Natural killer cell treated with Interleukin-12 subunit alpha and Interleukin-12 subunit beta and Interleukin-15 and Interleukin-18, amount 100 ng/mL, for 72 hours (primary cell): ENCODE results near the gene PLOD1. TPM values are rescaled to one million over a fixed set of nuclear protein-coding genes. Genes with fewer than 3 reads are reported as not detected.

Experiments used
- ATAC-seq, 2 donors: fragments of 150-1000 bp; cut with Tn5 transposase in 1 of 2; sonication (Bioruptor Pico), chemical (Tn5 transposase) in 1 of 2; 2 replicates each; pipeline ENCODE4 v1.10.0; 2021
- DNase-seq: peaks from one replicate; pipeline ENCODE4 v3.0.0; 2022; ENCODE audit warnings: low spot score
- H3K27ac Mint-ChIP-seq, 2 donors: 1 replicate in 1 of 2; 2 replicates in 1 of 2; pipeline ENCODE4 v1.8.0; 2022; ENCODE audit warnings: mixed read lengths in 2 of 2, mild to moderate bottlenecking in 1 of 2, moderate library complexity in 1 of 2
- H3K27me3 Mint-ChIP-seq, 2 donors: 1 replicate in 1 of 2; 2 replicates in 1 of 2; pipeline ENCODE4 v1.8.0; 2022; ENCODE audit warnings: mixed read lengths in 2 of 2
- H3K36me3 Mint-ChIP-seq: one replicate; pipeline ENCODE4 v1.8.0; 2022; ENCODE audit warnings: mixed read lengths
- H3K4me1 Mint-ChIP-seq, 2 donors: 1 replicate in 1 of 2; 2 replicates in 1 of 2; pipeline ENCODE4 v1.8.0; 2022; ENCODE audit warnings: low read depth in 2 of 2, mixed read lengths in 2 of 2, mild to moderate bottlenecking in 1 of 2
- H3K4me3 Mint-ChIP-seq: one replicate; pipeline ENCODE4 v1.8.0; 2022; ENCODE audit warnings: mixed read lengths
- H3K9me3 Mint-ChIP-seq: 2 replicates; pipeline ENCODE4 v1.8.0; 2022; ENCODE audit warnings: mixed read lengths
- total RNA-seq, 2 donors: library from RNA; stranded (reverse); gene quantifications; one replicate each; pipeline ENCODE4 v1.2.3, GENCODE V29; 2022

PLOD1 gene
- total RNA-seq, 2 donors from 2014 or later: 50.7 to 72.4 TPM

DNA sequence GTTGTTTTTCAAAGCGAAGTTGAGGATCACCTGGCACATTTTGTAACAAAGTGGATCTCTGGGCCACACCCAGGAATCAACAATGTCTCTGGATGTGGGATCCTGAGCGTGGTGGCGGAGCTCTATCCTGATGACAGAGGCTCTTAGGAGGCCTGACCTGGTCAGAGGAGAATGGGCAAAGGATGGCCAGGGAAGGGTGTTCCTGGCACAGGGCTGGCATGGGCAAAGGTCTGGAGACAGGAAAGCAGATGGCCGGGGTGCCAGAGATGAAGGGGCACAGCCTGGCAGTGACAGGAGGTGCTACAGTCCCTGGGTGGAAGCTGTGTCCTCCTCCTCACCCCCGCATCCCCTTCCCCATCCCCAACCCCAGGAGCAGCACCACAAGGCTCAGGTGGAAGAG is 25.8 kb downstream of the PLOD1 start:
- no peak overlapping the region for H3K27ac Mint-ChIP-seq
- H3K27me3 Mint-ChIP-seq: no peaks in the 10 kb centered on the region
- no peak for DNase-seq
- ATAC-seq: no peak
- no peak overlapping the region for H3K4me3 Mint-ChIP-seq
- no peaks in the 10 kb centered on the region for H3K9me3 Mint-ChIP-seq
- peaks cover 5 to 7% of the 10 kb centered on the region in 2 donors for H3K4me1 Mint-ChIP-seq
- H3K36me3 Mint-ChIP-seq: no peaks in the 10 kb centered on the region

DNA sequence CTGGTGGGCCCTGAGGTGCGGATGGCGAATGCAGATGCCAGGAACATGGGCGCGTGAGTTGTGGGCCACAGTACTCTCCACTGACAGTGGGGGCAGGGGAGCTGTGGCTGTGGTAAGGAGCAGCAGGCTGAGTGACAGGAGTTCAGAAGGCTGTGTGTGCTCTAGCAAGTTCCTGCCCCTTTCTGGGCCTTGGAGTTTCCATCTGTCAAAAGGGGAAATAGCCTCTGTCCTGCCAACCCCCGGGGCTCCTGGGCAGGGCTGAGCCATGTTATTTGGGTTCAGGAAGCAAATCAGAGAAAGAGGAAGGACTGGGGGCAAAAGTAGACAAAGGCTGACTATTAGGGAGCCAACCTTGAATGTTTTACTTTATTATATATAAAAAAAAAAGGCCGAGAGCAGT is 26.2 kb downstream of the PLOD1 start:
- H3K4me1 Mint-ChIP-seq: peaks cover 5 to 7% of the 10 kb centered on the region in 2 donors
- ATAC-seq (no peak), DNase-seq (no peak)
- H3K9me3 Mint-ChIP-seq: no peaks in the 10 kb centered on the region
- no peak overlapping the region for H3K4me3 Mint-ChIP-seq
- no peaks in the 10 kb centered on the region for H3K27me3 Mint-ChIP-seq
- H3K27ac Mint-ChIP-seq: no peak overlapping the region
- no peaks in the 10 kb centered on the region for H3K36me3 Mint-ChIP-seq

DNA sequence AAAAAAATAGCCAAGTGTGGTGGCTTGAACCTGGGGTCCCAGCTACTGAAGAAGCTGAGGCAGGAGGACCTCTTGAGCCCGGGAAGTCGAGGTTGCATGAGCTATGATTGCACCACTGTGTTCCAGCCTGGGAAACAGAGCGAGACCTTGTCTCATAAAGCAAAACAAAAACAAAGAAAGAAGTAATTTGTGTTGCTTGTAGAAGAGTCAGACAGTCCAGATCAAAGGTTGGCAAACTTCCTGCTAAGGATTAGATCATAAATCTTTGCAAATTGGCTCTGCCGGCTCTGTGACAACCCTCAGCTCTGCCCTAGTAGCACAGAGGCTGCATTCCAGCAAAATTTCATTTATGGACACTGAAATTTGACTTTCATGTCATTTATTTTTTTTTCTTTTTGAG is 26.7 kb downstream of the PLOD1 start:
- Mint-ChIP-seq H3K27ac (no peak overlapping the region), H3K9me3 (no peaks in the 10 kb centered on the region), H3K4me3 (no peak overlapping the region), H3K4me1 (peaks cover 5 to 7% of the 10 kb centered on the region in 2 donors), H3K36me3 (no peaks in the 10 kb centered on the region), H3K27me3 (no peaks in the 10 kb centered on the region)
- DNase-seq (no peak), ATAC-seq (no peak)

DNA sequence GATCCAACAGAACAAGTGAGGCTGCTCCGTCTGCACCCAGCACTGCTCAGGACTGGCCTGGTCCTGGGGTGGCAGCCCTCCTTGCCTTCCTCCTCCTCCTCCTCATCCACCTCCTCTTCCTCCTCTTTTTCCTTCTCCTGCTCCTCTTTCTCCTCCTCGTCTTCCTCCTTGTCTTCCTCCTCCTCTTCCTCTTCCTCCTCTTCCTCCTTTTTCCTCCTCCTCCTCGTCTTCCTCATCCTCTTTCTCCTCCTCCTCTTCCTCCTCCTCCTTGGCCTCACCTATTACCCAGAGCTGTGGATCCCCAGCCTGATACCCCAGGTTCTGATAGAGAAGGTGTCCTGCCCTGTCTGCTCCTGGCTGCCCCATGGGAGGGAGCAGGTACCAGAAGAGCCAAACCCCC is 29.1 kb downstream of the PLOD1 start:
- ATAC-seq (no peak), DNase-seq (no peak)
- peaks cover 5 to 7% of the 10 kb centered on the region in 2 donors for H3K4me1 Mint-ChIP-seq
- no peak overlapping the region for H3K4me3 Mint-ChIP-seq
- H3K27me3 Mint-ChIP-seq: no peaks in the 10 kb centered on the region
- no peak overlapping the region for H3K27ac Mint-ChIP-seq
- H3K36me3 Mint-ChIP-seq: no peaks in the 10 kb centered on the region
- no peaks in the 10 kb centered on the region for H3K9me3 Mint-ChIP-seq

DNA sequence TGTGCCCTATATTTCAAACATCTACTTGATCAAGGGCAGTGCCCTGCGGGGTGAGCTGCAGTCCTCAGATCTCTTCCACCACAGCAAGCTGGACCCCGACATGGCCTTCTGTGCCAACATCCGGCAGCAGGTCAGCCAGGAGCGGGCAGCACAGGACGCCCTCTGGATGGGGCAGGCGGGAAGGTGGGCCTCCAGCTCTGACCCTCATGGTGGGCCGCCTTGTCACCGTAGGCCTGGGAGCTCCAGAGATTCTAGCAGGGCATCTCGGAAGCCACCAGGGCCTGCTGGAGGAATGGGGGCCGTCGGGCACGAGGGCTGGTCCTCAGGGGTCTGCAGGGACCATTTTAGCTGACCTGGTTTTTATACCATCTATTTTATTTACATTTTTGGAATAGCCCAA is 30.1 kb downstream of the PLOD1 start:
- Mint-ChIP-seq H3K9me3 (no peaks in the 10 kb centered on the region), H3K27ac (no peak overlapping the region), H3K4me3 (no peak overlapping the region), H3K36me3 (no peaks in the 10 kb centered on the region), H3K27me3 (no peaks in the 10 kb centered on the region), H3K4me1 (peaks cover 5 to 7% of the 10 kb centered on the region in 2 donors)
- no peak for DNase-seq
- ATAC-seq: no peak

DNA sequence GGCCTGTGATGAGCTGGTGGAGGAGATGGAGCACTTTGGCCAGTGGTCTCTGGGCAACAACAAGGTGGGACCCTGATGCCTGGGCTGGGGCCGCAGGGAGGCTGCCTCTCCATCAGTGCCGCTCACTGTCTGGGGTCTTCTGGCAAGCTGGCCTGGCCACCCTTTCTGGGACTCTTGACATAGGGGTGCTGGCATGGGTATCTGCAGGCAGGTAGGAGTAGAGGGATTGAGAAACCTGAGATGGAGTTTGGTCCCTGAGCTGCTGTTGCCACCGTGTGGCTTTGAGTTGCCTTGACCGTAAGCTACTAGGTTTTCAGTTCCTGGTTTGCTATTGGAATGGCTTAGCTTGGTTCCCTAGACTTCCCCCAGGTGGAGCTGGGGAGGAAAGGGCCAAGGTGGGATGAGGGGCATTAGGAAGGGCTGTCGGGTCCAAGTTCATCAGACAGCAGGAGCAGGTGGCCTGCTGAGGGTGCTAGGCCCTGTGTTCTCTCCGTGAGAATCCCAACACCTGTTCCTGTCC is 32.6 kb downstream of the PLOD1 start:
- ATAC-seq: peak in 1 of 2 donors; percentile 8
- H3K36me3 Mint-ChIP-seq: no peaks in the 10 kb centered on the region
- no peak for DNase-seq
- H3K4me3 Mint-ChIP-seq: no peak overlapping the region
- H3K27ac Mint-ChIP-seq: peak overlapping the region in 1 of 2 donors; percentile 45
- H3K27me3 Mint-ChIP-seq: no peaks in the 10 kb centered on the region
- no peaks in the 10 kb centered on the region for H3K9me3 Mint-ChIP-seq
- H3K4me1 Mint-ChIP-seq: peaks cover 4 to 7% of the 10 kb centered on the region in 2 donors

DNA sequence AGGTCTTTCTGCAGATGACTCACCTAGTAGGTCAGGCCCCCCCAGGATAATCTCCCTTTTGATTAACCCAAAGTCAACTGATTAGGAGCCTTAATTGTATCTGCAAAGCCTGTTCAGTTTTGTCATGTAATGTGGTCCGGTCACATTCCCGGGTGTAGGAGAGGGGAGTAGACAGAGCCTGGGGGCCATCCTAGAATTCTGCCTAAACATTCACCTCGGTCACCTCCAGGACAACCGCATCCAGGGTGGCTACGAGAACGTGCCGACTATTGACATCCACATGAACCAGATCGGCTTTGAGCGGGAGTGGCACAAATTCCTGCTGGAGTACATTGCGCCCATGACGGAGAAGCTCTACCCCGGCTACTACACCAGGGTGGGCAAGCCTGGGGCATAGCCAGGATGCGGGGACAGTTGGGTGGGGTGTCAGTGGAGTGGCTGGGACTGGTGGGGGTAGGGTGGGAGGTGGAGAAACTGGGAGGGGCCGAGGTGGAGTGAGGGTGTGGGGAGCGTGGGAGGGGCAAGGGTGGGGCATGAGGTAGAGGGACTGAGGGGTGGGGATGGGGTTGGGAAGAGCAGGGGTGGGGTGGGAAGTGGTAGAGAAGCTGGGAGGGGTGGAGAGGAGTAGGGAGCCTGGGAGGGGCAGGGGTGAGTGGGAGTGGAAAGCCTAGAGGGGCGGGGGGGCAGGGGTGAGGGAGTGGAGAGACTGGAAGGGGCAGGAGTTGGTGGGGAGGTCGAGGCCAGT is 36.1 kb downstream of the PLOD1 start:
- Mint-ChIP-seq H3K4me1 (peaks cover 13 to 18% of the 10 kb centered on the region in 2 donors), H3K27ac (no peak overlapping the region), H3K36me3 (peaks cover 4% of the 10 kb centered on the region), H3K4me3 (no peak overlapping the region), H3K27me3 (no peaks in the 10 kb centered on the region), H3K9me3 (no peaks in the 10 kb centered on the region)
- ATAC-seq (no peak), DNase-seq (no peak)

DNA sequence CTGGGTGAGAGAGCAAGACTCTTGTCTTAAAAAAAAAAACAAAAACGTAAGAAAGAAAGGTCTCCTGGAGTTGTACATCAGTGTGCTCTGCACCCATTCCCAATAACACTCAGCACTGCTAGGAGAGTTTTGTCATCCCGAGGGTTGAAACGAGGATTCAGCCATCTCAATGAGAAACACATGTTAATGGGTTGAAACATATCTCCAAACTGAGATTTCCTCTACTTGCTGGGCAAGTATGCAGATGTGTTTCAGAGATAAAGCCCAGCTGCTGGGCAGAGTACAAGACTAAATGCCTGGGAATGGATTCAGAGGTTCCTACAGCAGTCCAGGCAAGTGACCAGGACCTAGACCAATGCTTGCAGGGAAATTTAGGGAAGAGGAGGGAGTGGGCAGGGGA is 43.1 kb downstream of the PLOD1 start:
- ATAC-seq: no peak
- no peak for DNase-seq
- Mint-ChIP-seq H3K27ac (no peak overlapping the region), H3K36me3 (peaks cover 12% of the 10 kb centered on the region), H3K4me3 (no peak overlapping the region), H3K9me3 (no peaks in the 10 kb centered on the region), H3K27me3 (no peaks in the 10 kb centered on the region), H3K4me1 (peaks cover 27 to 30% of the 10 kb centered on the region in 2 donors)

DNA sequence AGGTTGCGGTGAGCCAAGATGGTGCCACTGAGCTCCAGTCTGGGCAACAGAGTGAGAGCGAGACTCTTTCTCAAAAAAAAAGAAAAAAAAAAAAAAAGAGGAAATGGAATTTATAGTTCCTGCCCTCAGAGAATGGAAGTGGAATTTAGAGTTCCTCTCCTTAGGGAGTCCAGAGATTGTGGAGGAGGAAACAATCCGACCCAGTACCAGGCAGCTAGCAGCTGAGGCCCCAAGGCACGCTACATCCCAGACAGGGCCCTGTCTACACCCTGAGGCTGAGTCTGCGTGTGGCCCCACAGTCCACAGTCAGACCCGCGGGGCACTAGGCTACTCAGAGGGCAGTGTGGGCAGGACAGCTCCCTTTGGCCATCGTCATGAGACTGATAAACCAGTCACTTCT is 43.8 kb downstream of the PLOD1 start:
- Mint-ChIP-seq H3K36me3 (peaks cover 13% of the 10 kb centered on the region), H3K4me3 (no peak overlapping the region), H3K27me3 (no peaks in the 10 kb centered on the region), H3K9me3 (no peaks in the 10 kb centered on the region), H3K4me1 (peaks cover 25 to 26% of the 10 kb centered on the region in 2 donors), H3K27ac (no peak overlapping the region)
- DNase-seq (no peak), ATAC-seq (no peak)

DNA sequence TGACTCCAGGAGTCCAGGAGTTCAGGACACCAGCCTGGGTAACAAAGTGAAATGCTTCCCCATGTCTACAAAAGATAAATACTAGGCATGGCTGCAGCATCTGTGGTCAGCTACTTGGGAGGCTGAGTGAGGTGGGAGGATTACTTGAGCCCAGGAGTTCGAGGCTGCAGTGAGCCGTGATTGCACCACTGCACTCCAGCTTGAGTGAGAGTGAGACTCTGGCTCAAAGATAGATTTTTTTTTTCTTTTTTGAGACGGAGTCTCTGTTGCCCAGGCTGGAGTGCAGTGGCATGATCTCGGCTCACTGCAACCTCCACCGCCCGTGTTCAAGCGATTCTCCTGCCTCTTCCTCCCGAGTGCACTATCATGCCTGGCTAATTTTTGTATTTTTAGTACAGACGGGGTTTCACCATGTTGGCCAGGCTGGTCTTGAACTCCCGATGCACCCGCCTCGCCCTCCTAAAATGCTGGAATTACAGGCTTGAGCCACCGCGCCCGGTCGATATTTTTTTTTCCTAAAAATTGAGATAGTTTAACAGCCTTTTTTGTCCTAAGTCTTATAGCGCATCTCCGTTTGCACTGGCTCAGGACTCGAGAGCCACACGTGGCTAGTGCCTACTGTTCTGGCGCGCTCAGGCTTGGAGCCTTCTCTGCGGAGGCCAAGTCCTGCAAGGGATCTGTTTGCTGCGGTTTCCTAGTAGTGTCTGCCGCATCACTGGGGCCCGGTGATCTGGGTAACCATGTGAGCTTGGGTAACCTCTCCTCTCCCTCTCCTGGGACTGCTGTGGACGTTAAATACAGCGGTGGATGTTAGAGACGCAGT is 44.7 kb downstream of the PLOD1 start:
- no peaks in the 10 kb centered on the region for H3K9me3 Mint-ChIP-seq

DNA sequence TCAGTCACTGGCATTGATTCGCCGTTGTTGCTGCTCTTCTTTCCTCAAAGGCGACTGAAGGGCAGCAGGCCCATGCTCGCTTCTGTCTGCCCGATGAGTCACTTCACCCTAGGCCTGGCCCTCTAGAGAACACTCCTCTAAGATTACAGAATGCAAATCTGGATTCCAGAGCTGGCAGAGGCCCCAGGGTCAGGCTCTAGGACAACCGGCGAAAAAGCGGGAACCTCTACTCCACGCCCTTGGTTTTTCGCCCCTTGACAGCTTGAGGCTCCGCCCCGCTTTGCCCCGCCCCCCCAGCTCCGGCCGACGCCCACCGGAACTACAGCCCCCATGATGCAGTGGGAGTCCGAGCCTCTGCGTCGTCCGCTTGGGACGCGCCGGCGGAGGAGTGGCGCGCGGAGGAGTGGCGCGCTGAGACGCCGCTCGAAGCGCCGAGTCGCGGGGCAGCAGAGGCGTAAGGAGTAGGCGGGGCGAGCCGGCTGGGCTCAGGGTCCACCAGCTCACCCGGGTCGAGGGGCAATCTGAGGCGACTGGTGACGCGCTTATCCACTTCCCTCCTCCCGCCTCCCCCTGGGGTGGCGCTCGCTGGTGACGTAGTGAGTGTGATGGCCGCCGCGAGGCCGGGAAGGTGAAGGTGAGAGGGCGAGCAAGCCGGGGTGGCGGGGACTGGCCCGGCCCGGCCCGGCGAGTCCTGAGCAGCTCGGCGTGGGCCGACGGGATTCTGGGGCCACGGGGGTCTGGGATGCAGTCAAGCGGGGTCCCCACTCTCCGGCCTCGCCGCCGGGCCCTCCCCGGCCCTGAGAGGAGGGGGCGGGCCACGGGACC is 45.5 kb downstream of the PLOD1 start, which contains the start of gene MFN2:
MFN2 (plus strand) TSS at position 594 of the 825 bp plus-strand sequence. CDS start 8,725 bp downstream, outside the sequence.
- peak; percentile 98 for DNase-seq
- H3K4me3 Mint-ChIP-seq: peak within 1 kb of the TSS; percentile 99
- ATAC-seq: peak; percentile 98
- peak within 1 kb of the TSS; percentile 72 to 97 for H3K27ac Mint-ChIP-seq
- no peaks in the 10 kb centered on the region for H3K27me3 Mint-ChIP-seq
- H3K9me3 Mint-ChIP-seq: no peaks in the 10 kb centered on the region
- peaks cover 26 to 38% of the 10 kb centered on the region in 2 donors for H3K4me1 Mint-ChIP-seq
- H3K36me3 Mint-ChIP-seq: peaks cover 12% of the 10 kb centered on the region

More for the DNA sequence above, 44.7 kb downstream of the PLOD1 start:
- no peak for ATAC-seq
- Mint-ChIP-seq H3K27me3 (no peaks in the 10 kb centered on the region), H3K36me3 (peaks cover 13% of the 10 kb centered on the region), H3K4me1 (peaks cover 26 to 33% of the 10 kb centered on the region in 2 donors), H3K27ac (peak overlapping the region; percentile 72 to 97), H3K4me3 (peak overlapping the region; percentile 99)
- DNase-seq: no peak

DNA sequence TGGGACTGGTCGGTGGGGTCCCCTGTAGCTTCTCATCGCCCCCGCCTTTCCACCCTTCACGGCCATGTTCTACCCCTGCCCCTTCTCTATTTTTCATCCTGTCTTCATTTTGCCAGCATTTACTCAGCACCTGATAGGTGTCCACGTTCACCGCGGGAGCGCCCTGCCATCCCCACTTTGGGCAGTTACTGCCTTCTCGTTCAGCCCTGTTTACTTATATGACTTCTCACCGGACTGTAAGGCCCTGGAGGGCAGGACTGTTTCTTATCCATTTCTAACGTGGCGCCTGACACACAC is 46.1 kb downstream of the PLOD1 start:
- Mint-ChIP-seq H3K27me3 (no peaks in the 10 kb centered on the region), H3K4me1 (peaks cover 26 to 36% of the 10 kb centered on the region in 2 donors)
- no peak for ATAC-seq

DNA sequence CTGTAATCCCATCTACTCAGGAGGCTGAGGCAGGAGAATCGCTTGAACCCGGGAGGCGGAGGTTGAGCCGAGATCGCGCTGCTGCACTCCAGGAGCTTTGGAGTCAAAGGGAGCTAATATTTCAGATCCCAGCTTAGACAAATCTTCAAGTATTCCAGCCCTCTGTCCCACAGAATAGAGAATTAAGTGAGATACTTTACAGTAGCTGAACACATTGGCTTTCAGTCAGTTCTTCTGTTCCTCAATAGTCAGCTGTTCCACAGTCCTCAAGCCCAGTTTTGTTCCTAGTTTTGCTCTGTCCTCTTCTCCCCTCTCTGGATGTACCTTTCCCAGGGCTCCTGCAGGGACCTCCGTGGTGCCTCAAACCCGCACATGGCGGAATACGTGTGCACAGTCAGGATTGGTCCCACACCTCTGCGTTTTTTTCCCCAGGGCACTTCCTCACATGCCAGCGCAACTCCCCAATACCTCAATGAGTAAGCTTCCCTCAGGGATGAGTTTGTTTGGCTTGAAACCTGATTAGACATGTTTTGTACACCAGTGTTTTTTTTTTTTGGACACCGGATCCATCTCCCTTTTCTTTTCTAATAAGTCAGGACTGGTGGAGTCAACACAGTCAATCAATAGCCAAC is 47.0 kb downstream of the PLOD1 start:
- Mint-ChIP-seq H3K4me1 (peaks cover 32 to 42% of the 10 kb centered on the region in 2 donors), H3K4me3 (peak overlapping the region; percentile 99), H3K9me3 (no peaks in the 10 kb centered on the region), H3K36me3 (peaks cover 14% of the 10 kb centered on the region), H3K27ac (peak overlapping the region; percentile 72 to 97), H3K27me3 (no peaks in the 10 kb centered on the region)
- ATAC-seq: no peak
- DNase-seq: no peak

More for the DNA sequence above, 46.1 kb downstream of the PLOD1 start:
- Mint-ChIP-seq H3K36me3 (peaks cover 9% of the 10 kb centered on the region), H3K9me3 (no peaks in the 10 kb centered on the region), H3K27ac (peak overlapping the region; percentile 72 to 97), H3K4me3 (peak overlapping the region; percentile 99)
- no peak for DNase-seq
